Glomerular visceral epithelial cell (primary cell): Measurements from ENCODE around the gene APEH.

Source experiments
- DNase-seq: peaks from one replicate; pipeline ENCODE4 v3.0.0-alpha.2; 2016; ENCODE audit errors: extremely low spot score

The APEH gene

GRCh38 chr3:49727154-49727923 lies 53.2 kb downstream of the APEH start:
- DNase-seq = no peak

GRCh38 chr3:49727924-49728361 lies 53.8 kb downstream of the APEH start:
- no peak for DNase-seq

DNA sequence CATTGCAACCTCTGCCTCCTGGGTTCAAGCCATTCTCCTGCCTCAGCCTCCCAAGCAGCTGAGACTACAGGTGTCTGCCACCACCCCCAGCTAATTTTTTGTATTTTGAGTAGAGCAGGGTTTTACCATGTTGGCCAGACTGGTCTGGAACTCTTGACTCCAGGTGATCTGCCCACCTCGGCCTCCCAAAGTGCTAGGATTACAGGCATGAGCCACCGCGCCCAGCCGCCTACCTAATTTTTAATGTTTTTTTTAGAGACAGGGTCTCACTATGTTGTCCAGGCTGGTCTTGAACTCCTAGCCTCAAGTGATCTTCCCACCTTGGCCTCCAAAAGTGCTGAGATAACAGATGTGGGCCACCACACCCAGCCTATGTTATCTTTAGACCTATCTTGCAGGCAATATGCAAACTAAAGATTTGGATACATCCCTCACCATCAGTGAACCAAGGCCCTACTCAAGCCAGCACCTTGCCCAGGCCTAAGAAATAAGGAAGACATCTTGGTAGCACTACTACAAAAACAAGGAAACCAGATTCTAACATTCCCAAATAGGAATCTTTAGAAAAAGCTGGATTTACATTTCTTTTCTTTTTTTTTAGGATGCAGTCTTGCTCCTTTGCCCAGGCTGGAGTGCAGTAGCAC lies 55.9 kb downstream of the APEH start:
- DNase-seq = no peak

DNA sequence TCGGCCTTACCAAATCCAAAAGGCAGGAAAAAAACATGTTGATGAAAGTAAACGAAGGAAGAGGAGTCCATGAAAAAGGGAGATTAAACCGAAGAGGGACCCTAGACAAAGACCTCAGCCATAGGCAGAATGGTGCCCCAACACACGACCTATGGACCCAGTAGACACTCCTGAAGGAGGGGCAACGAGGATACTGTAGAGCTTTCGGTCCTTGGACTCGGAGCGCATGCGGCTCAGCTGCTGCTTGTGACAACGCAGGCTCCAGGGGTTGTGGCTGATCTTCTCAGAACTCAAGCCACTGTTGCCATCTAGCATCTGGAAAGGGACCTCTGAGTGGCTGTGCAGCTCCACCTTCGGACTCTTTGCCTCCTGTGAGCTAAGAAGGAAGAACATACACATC lies 58.4 kb downstream of the APEH start:
- DNase-seq = no peak

GRCh38 chr3:49733551-49733950 lies 59.4 kb downstream of the APEH start:
- no peak for DNase-seq
